OCI-M2 (cell line): Measurements from ENCODE around the gene LHFPL3.
"Not testable (repeated sequence)": the region's sequence is repeated elsewhere in the genome, so short reads cannot be mapped to it uniquely, and the experiment has no call there.

Source experiments
- DNase-seq: peaks from one replicate; lab custom pipeline; 2025; ENCODE audit not compliant: unreplicated experiment; lab: John Stamatoyannopoulos, UW

The LHFPL3 gene

GRCh38 chr7:104328296-104328969 lies at the start of gene LHFPL3:
Gene LHFPL3, plus strand, starts transcription at chr7:104328603.
- no peak for DNase-seq

GRCh38 chr7:104281685-104282084 lies 46.7 kb upstream of the LHFPL3 start:
- not testable (repeated sequence) for DNase-seq

- DNase-seq: no peak
These were observed 41.6 kb upstream of the LHFPL3 start for GRCh38 chr7:104286839-104287238.

GRCh38 chr7:104288137-104288536 lies 40.3 kb upstream of the LHFPL3 start:
- no peak for DNase-seq

GRCh38 chr7:104294291-104294690 lies 34.1 kb upstream of the LHFPL3 start:
- DNase-seq: no peak

GRCh38 chr7:104296266-104296665 lies 32.1 kb upstream of the LHFPL3 start:
- no peak for DNase-seq

GRCh38 chr7:104296900-104297299 lies 31.5 kb upstream of the LHFPL3 start:
- DNase-seq: no peak

GRCh38 chr7:104299323-104299722 lies 29.1 kb upstream of the LHFPL3 start:
- DNase-seq: no peak

GRCh38 chr7:104299777-104300176 lies 28.6 kb upstream of the LHFPL3 start:
- no peak for DNase-seq

GRCh38 chr7:104306793-104307192 lies 21.6 kb upstream of the LHFPL3 start:
- no peak for DNase-seq

- DNase-seq: no peak
These were observed 10.3 kb upstream of the LHFPL3 start for GRCh38 chr7:104317948-104318629.

GRCh38 chr7:104327534-104327933 lies 869 bp upstream of the LHFPL3 start:
- no peak for DNase-seq

GRCh38 chr7:104327938-104328295 lies 486 bp upstream of the LHFPL3 start:
- DNase-seq: no peak

GRCh38 chr7:104328970-104329825 lies 795 bp downstream of the LHFPL3 start:
- no peak for DNase-seq

GRCh38 chr7:104341546-104341945 lies 13.1 kb downstream of the LHFPL3 start:
- DNase-seq: no peak

GRCh38 chr7:104352736-104353135 lies 24.3 kb downstream of the LHFPL3 start:
- no peak for DNase-seq

- DNase-seq: no peak
These were observed 28.8 kb downstream of the LHFPL3 start for GRCh38 chr7:104357166-104357565.

GRCh38 chr7:104358446-104359132 lies 30.2 kb downstream of the LHFPL3 start:
- DNase-seq: no peak

GRCh38 chr7:104362756-104363155 lies 34.4 kb downstream of the LHFPL3 start:
- no peak for DNase-seq

GRCh38 chr7:104363355-104363754 lies 35.0 kb downstream of the LHFPL3 start:
- DNase-seq: no peak

- no peak for DNase-seq
These were observed 38.0 kb downstream of the LHFPL3 start for GRCh38 chr7:104366390-104366789.
